Cardiac muscle cell (in vitro differentiated cells and primary cell): ENCODE results near the gene ZNF398. TPM values are rescaled to one million over a fixed set of nuclear protein-coding genes. Genes with fewer than 3 reads are reported as not detected.
"Not testable (repeated sequence)": the region's sequence is repeated elsewhere in the genome, so short reads cannot be mapped to it uniquely, and the experiment has no call there.

Source experiments
- DNase-seq, 2 donors: peaks; one replicate each; pipeline versions ENCODE4 v3.0.0 to v3.0.0-alpha.2; 2010 to 2017; ENCODE audit warnings: low read depth in 1 of 2, low spot score in 1 of 2
- H3K27ac ChIP-seq: fragments of 200-600 bp; sonication (generic); 2 replicates; pipeline ENCODE4 v1.5.1; 2016
- H3K27me3 ChIP-seq: fragments of 200-600 bp; sonication (generic); 2 replicates; pipeline ENCODE4 v1.6.0; 2016; ENCODE audit warnings: control low read depth
- H3K36me3 ChIP-seq: fragments of 200-600 bp; sonication (generic); 2 replicates; pipeline ENCODE4 v1.5.1; 2016; ENCODE audit warnings: control low read depth
- H3K4me1 ChIP-seq: fragments of 200-600 bp; sonication (generic); 2 replicates; pipeline ENCODE4 v1.8.1; 2017; ENCODE audit warnings: low read depth, mild to moderate bottlenecking, mixed run types
- H3K4me3 ChIP-seq: fragments of 200-600 bp; sonication (generic); 2 replicates; pipeline ENCODE4 v1.5.1; 2016; ENCODE audit warnings: mild to moderate bottlenecking
- H3K9me3 ChIP-seq: fragments of 200-600 bp; sonication (generic); 2 replicates; pipeline ENCODE4 v1.5.1; 2017; ENCODE audit warnings: low read depth, mild to moderate bottlenecking, control low read depth
- polyA plus RNA-seq: library from polyadenylated mRNA; unstranded; fragments of >200 nt; fragmentation: Nextera tagmentation; extraction: Ambion mirVana; gene quantifications from 2 replicates; pipeline ENCODE4 v1.2.1, GENCODE V29; 2016
- total RNA-seq: library from RNA; depleted of rRNA; stranded (reverse); fragments of >200 nt; gene quantifications from 2 replicates; pipeline ENCODE4 v1.2.3, GENCODE V29; 2016
- TF ChIP-seq, protein P1 (sequence below): IDR thresholded peaks from 2 replicates; pipeline ENCODE4 v1.5.1; 2012; ENCODE audit warnings: low read depth, mild to moderate bottlenecking, low read length

ZNF398 gene
- total and polyA plus RNA-seq, 2 experiments from 2014 or later = 8.0 to 22.1 TPM

DNA sequence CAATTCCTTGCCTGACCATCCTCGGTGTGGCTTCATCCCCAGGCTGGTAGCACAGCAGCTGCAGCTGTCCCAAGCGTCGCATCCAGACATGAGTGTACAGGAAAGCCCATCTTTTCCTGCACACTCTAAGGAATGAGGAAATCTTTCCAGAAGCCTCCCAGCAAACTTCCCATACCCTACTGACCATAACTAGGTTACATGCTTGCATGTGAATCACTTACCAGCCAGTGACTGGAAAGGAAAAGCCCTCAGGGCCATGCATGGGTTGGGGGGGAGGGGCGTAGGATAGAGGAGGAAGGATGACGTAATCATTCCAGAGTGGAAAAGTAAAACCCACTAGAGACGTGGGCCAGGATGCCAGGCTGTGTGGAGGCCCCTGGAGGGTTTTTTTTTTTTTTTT, 73.3 kb downstream of the ZNF398 start:
- no peak overlapping the region for H3K4me3 ChIP-seq
- no peaks in the 10 kb centered on the region for H3K27me3 ChIP-seq
- H3K9me3 ChIP-seq = no peaks in the 10 kb centered on the region
- TF ChIP-seq, protein P1, sequence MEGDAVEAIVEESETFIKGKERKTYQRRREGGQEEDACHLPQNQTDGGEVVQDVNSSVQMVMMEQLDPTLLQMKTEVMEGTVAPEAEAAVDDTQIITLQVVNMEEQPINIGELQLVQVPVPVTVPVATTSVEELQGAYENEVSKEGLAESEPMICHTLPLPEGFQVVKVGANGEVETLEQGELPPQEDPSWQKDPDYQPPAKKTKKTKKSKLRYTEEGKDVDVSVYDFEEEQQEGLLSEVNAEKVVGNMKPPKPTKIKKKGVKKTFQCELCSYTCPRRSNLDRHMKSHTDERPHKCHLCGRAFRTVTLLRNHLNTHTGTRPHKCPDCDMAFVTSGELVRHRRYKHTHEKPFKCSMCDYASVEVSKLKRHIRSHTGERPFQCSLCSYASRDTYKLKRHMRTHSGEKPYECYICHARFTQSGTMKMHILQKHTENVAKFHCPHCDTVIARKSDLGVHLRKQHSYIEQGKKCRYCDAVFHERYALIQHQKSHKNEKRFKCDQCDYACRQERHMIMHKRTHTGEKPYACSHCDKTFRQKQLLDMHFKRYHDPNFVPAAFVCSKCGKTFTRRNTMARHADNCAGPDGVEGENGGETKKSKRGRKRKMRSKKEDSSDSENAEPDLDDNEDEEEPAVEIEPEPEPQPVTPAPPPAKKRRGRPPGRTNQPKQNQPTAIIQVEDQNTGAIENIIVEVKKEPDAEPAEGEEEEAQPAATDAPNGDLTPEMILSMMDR = no peak
- peak in 1 of 2 donors; percentile 66 for DNase-seq
- H3K36me3 ChIP-seq = peaks cover 23% of the 10 kb centered on the region
- H3K4me1 ChIP-seq = no peaks in the 10 kb centered on the region
- H3K27ac ChIP-seq = no peak overlapping the region

DNA sequence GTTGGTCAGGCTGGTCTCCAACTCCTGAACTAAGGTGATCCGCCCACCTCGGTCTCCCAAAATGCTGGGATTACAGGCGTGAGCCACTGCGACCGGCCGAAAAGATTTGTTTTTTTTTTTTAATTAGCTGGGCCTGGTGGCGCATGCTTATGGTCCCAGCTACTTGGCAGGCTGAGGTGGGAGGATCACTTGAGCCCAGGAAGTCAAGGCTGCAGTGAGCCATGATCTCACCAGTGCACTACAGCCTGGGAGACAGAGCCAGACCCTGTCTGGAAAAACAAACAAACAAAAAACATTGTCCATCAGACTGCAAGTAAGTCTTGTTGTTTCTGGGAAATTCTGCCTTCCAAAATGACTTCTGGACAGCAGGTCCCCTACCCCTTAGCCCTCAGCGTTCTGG, 75.9 kb downstream of the ZNF398 start:
- H3K4me1 ChIP-seq = no peaks in the 10 kb centered on the region
- peaks cover 12% of the 10 kb centered on the region for H3K36me3 ChIP-seq
- DNase-seq = no peak
- H3K9me3 ChIP-seq = no peaks in the 10 kb centered on the region
- no peak overlapping the region for H3K4me3 ChIP-seq
- no peaks in the 10 kb centered on the region for H3K27me3 ChIP-seq
- H3K27ac ChIP-seq = no peak overlapping the region
- TF ChIP-seq, protein P1 = no peak

GRCh38 chr7:149223761-149224160, 76.5 kb downstream of the ZNF398 start:
- TF ChIP-seq, protein P1 = no peak
- H3K4me3 ChIP-seq = no peak overlapping the region
- no peaks in the 10 kb centered on the region for H3K4me1 ChIP-seq
- H3K27me3 ChIP-seq = no peaks in the 10 kb centered on the region
- no peak overlapping the region for H3K27ac ChIP-seq
- H3K9me3 ChIP-seq = no peaks in the 10 kb centered on the region
- peaks cover 8% of the 10 kb centered on the region for H3K36me3 ChIP-seq
- no peak for DNase-seq

DNA sequence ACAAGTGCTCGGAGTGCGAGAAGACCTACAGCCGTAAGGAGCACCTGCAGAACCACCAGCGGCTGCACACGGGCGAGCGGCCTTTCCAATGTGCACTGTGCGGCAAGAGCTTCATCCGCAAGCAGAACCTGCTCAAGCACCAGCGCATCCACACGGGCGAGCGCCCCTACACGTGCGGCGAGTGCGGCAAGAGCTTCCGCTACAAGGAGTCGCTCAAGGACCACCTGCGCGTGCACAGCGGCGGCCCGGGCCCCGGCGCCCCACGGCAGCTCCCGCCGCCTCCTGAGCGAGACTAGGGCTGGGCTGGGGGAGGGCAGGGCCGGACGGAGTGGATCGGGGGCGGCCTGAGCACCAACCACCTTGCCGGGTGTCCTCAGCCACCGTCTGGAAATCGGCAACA, 77.1 kb downstream of the ZNF398 start:
- H3K27ac ChIP-seq = no peak overlapping the region
- no peak overlapping the region for H3K4me3 ChIP-seq
- H3K36me3 ChIP-seq = peaks cover 3% of the 10 kb centered on the region
- H3K27me3 ChIP-seq = no peaks in the 10 kb centered on the region
- H3K4me1 ChIP-seq = no peaks in the 10 kb centered on the region
- H3K9me3 ChIP-seq = no peaks in the 10 kb centered on the region
- DNase-seq = no peak
- TF ChIP-seq, protein P1 = no peak

DNA sequence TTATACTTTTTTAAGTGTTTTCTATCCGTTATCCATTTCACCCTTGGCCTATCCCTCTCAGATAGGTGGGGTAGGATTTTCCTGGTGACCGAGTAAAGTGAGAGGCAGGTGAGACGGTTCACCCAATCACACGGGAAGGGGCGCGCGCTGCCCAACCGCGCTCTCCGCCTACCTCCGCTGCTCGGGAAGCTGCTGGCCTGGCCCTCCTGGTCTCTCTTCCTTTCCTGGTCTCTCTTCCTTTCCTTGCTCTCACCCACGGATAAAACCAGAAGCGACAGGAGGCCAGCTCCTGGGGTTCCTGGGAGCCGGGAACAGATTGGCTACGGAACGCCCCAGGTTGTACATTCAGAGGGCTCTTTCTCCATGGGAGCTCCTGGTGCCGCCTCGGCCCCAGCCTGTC, 77.9 kb downstream of the ZNF398 start:
- no peak for DNase-seq
- no peaks in the 10 kb centered on the region for H3K27me3 ChIP-seq
- H3K4me3 ChIP-seq = no peak overlapping the region
- TF ChIP-seq, protein P1 = no peak
- H3K4me1 ChIP-seq = no peaks in the 10 kb centered on the region
- H3K9me3 ChIP-seq = no peaks in the 10 kb centered on the region
- H3K27ac ChIP-seq = no peak overlapping the region
- H3K36me3 ChIP-seq = peaks cover 3% of the 10 kb centered on the region

DNA sequence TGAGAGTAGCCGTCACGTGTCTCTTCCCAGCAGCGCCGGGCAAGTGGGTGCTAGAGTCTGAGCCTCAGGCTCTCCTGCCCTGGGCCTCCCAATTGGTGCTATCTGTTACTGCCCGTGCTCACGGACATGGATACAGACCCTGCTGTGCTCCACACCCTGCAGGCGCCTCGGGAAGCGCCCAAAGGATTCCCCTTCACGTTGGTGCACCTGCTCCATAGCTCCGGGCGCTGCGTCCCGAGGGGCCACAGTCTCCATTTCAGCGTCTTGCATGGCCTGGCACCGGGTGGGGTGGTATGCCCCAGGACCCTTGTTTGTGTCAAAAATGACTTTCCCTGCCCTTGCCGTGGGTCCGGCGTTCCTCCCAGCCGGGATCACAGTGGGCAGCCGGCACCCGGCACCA, 78.4 kb downstream of the ZNF398 start:
- no peak overlapping the region for H3K4me3 ChIP-seq
- TF ChIP-seq, protein P1 = no peak
- no peaks in the 10 kb centered on the region for H3K4me1 ChIP-seq
- DNase-seq = no peak
- H3K9me3 ChIP-seq = no peaks in the 10 kb centered on the region
- H3K27ac ChIP-seq = no peak overlapping the region
- no peaks in the 10 kb centered on the region for H3K27me3 ChIP-seq
- H3K36me3 ChIP-seq = peaks cover 3% of the 10 kb centered on the region

- not testable (repeated sequence) for DNase-seq, H3K36me3 ChIP-seq, H3K4me3 ChIP-seq, H3K27ac ChIP-seq, H3K4me1 ChIP-seq, H3K27me3 ChIP-seq, H3K9me3 ChIP-seq
Observed at GRCh38 chr7:149226366-149226765, 79.1 kb downstream of the ZNF398 start.
